HepG2 (cell line): ENCODE measurements around the gene LARP1B. TPM values are rescaled to one million over a fixed set of nuclear protein-coding genes. Genes with fewer than 3 reads are reported as not detected.
"Not testable (repeated sequence)": the region's sequence is repeated elsewhere in the genome, so short reads cannot be mapped to it uniquely, and the experiment has no call there.

Experiments used
- ATAC-seq: fragments of 200-7000 bp; cut with Tn5 transposase; 3 replicates; pipeline ENCODE4 v1.9.1; 2020; ENCODE audit warnings: mild to moderate bottlenecking, moderate library complexity
- BruUV-seq: library from RNA; stranded (reverse); fragments of 400-500 nt; replicated peaks from 2 replicates; lab custom pipeline; 2021; lab: Mats Ljungman, UMichigan
- CTCF ChIA-PET: fragments of 300-600 bp; formaldehyde crosslinking; extraction: SDS; loops from one replicate; lab custom pipeline; 2021; ENCODE audit warnings: low total read pairs, inconsistent platforms, low intra/inter-chr PET ratio; lab: Yijun Ruan, JAX
- POLR2A ChIA-PET: fragments of 350-600 bp; sonication (Branson Sonifier 250); formaldehyde crosslinking; loops from one replicate; lab custom pipeline; 2020; ENCODE audit warnings: antibody characterized with exemption, inconsistent platforms; lab: Yijun Ruan, JAX
- DNase-seq: peaks from one replicate; pipeline ENCODE4 v3.0.0-alpha.2; 2015; ENCODE audit warnings: low spot score
- FAIRE-seq: peaks from 3 replicates; lab custom pipeline; 2011; peaks lifted over from hg19 to GRCh38; lab: Jason Lieb, UNC
- H2AFZ ChIP-seq: one replicate; pipeline ENCODE4 v1.6.1; 2011; ENCODE audit warnings: low read length, inconsistent platforms
- H3K27ac ChIP-seq: fragments of 300-600 bp; 3 replicates; pipeline ENCODE4 v1.8.0; 2011; ENCODE audit warnings: mixed run types, mild to moderate bottlenecking, mixed read lengths, low read length, inconsistent platforms; ENCODE audit not compliant: insufficient read depth; ENCODE audit errors: extremely low read length
- H3K27me3 ChIP-seq, 2 experiments: fragments of 200-600 bp in 1 of 2; 2 replicates in 1 of 2; 3 replicates in 1 of 2; pipeline versions ENCODE4 v1.6.0 to v1.8.0; 2011; ENCODE audit warnings: low read length in 2 of 2, mild to moderate bottlenecking in 2 of 2, moderate library complexity in 2 of 2, inconsistent platforms in 1 of 2; ENCODE audit not compliant: insufficient read depth in 2 of 2, control insufficient read depth in 1 of 2
- H3K36me3 ChIP-seq, 2 experiments: fragments of 200-600 bp in 1 of 2; replicated peaks in 1 of 2; 2 replicates in 1 of 2; 3 replicates in 1 of 2; pipeline versions ENCODE4 v1.5.1 to v1.8.0; 2011; ENCODE audit warnings: low read length in 2 of 2, inconsistent platforms in 1 of 2; ENCODE audit not compliant: insufficient read depth in 2 of 2, control insufficient read depth in 1 of 2
- H3K4me1 ChIP-seq: 2 replicates; pipeline ENCODE4 v1.5.1; 2012; ENCODE audit warnings: low read length, inconsistent platforms; ENCODE audit not compliant: insufficient read depth
- H3K4me2 ChIP-seq: 2 replicates; pipeline ENCODE4 v1.6.0; 2011; ENCODE audit warnings: low read depth, low read length, inconsistent platforms
- H3K4me3 ChIP-seq, 3 experiments: fragments of 200-600 bp in 1 of 3; sonication (generic), shearing (Covaris generic) in 1 of 3; replicated peaks in 1 of 3; 2 replicates each; pipeline ENCODE4 v1.5.1; 2011 to 2016; ENCODE audit warnings: low read length in 3 of 3, inconsistent platforms in 2 of 3, low read depth in 2 of 3, mild to moderate bottlenecking in 2 of 3, control low read depth in 1 of 3, mixed read lengths in 1 of 3; ENCODE audit not compliant: insufficient read depth in 1 of 3
- H3K79me2 ChIP-seq: one replicate; pipeline ENCODE4 v1.6.1; 2011; ENCODE audit warnings: low read length, inconsistent platforms; ENCODE audit not compliant: insufficient read depth
- H3K9ac ChIP-seq: 2 replicates; pipeline ENCODE4 v1.6.0; 2011; ENCODE audit warnings: mild to moderate bottlenecking, low read depth, low read length, inconsistent platforms; ENCODE audit not compliant: insufficient read depth
- H3K9me3 ChIP-seq: 2 replicates; pipeline ENCODE4 v1.5.1; 2012; ENCODE audit warnings: mild to moderate bottlenecking, low read length
- H4K20me1 ChIP-seq: 2 replicates; pipeline ENCODE4 v1.6.0; 2011; ENCODE audit warnings: inconsistent platforms, mild to moderate bottlenecking, low read length, moderate library complexity; ENCODE audit not compliant: insufficient read depth
- MBNL3 ChIP-seq: fragments of 250-450 bp; sonication (Bioruptor Pico); conservative IDR thresholded peaks from 2 replicates; pipeline ENCODE4 v1.8.0; 2022; ENCODE audit warnings: mild to moderate bottlenecking, inconsistent platforms
- SMC3 ChIP-seq: IDR thresholded peaks from 2 replicates; pipeline ENCODE4 v1.6.1; 2011; ENCODE audit warnings: low read length, improper control_type of control experiment
- TERF1 ChIP-seq: sonication (generic); formaldehyde crosslinking; IDR thresholded peaks from 2 replicates; pipeline ENCODE4 v1.8.0; 2022; ENCODE audit warnings: mild to moderate bottlenecking, missing genetic modification reagents, moderate library complexity
- ZNF121 ChIP-seq: sonication (generic); formaldehyde crosslinking; IDR thresholded peaks from 2 replicates; pipeline ENCODE4 v1.5.0; 2020; ENCODE audit warnings: mild to moderate bottlenecking, missing genetic modification reagents
- ZNF253 ChIP-seq: sonication (generic); formaldehyde crosslinking; IDR thresholded peaks from 2 replicates; pipeline ENCODE4 v1.8.0; 2022; ENCODE audit warnings: mild to moderate bottlenecking, missing genetic modification reagents, borderline replicate concordance
- ZNF557 ChIP-seq: sonication (generic); formaldehyde crosslinking; IDR thresholded peaks from 2 replicates; pipeline ENCODE4 v1.4.0; 2020; ENCODE audit warnings: missing genetic modification reagents
- ZNF629 ChIP-seq: sonication (generic); formaldehyde crosslinking; conservative IDR thresholded peaks from 2 replicates; pipeline ENCODE4 v1.5.0; 2020; ENCODE audit warnings: missing genetic modification reagents
- ZNF644 ChIP-seq: IDR thresholded peaks from 2 replicates; pipeline ENCODE4 v1.6.1; 2016; ENCODE audit warnings: low read depth
- ZNF687 ChIP-seq: sonication (generic); formaldehyde crosslinking; IDR thresholded peaks from 2 replicates; pipeline ENCODE4 v1.5.1; 2020; ENCODE audit warnings: mild to moderate bottlenecking, missing genetic modification reagents, moderate library complexity
- ZNF878 ChIP-seq: sonication (generic); formaldehyde crosslinking; IDR thresholded peaks from 2 replicates; pipeline ENCODE4 v1.8.1; 2023; ENCODE audit warnings: mild to moderate bottlenecking, missing genetic modification reagents, moderate library complexity
- WGBS: methylation state at CpG from one replicate; pipeline ENCODE4 v1.1.6; 2017; ENCODE audit warnings: low lambda C conversion rate; 5-methylcytosine and 5-hydroxymethylcytosine counted together
- in situ Hi-C: cut with HindIII; loops from 2 replicates; pipeline ENCODE4 v1.10.0; 2017; ENCODE audit warnings: low pct_unique_long_range_greater_than_20kb; ENCODE audit not compliant: extremely low pct_ligation_motif_present
- intact Hi-C: fragments of 100-400 bp; cut with micrococcal nuclease; formaldehyde crosslinking; loops from one replicate; pipeline ENCODE4 v1.10.0; 2022; ENCODE audit not compliant: unreplicated experiment
- polyA plus RNA-seq, 8 experiments: library from polyadenylated mRNA; depleted of rRNA in 3 of 8; stranded (reverse) in 7 of 8; unstranded in 1 of 8; fragments of >200 nt; fragmentation: Illumina TruSeq in 4 of 8; extraction: Trizol in 4 of 8; gene quantifications; 2 replicates each; pipeline versions ENCODE4 v1.2.1 to v1.2.3, GENCODE V29; 2011 to 2016; ENCODE audit warnings: low read depth in 4 of 8, missing spikeins in 1 of 8, mixed read lengths in 1 of 8; ENCODE audit not compliant: insufficient read depth in 1 of 8
- total RNA-seq, 5 experiments: library from RNA; depleted of rRNA; stranded (reverse); fragments of >200 nt; fragmentation: Illumina TruSeq; extraction: Trizol; gene quantifications; 2 replicates each; pipeline ENCODE4 v1.2.3, GENCODE V29; 2016; ENCODE audit warnings: low read depth in 1 of 5
- TF ChIP-seq, protein P1 (sequence below): sonication (generic); formaldehyde crosslinking; IDR thresholded peaks from 2 replicates; pipeline ENCODE4 v1.5.0; 2020; ENCODE audit warnings: mild to moderate bottlenecking, missing genetic modification reagents, moderate library complexity

Gene LARP1B
- total and polyA plus RNA-seq, 2 of the 13 experiments (the other 11 are each of a cell fraction or from before 2014, with no cell fraction given) = 19.2 to 52.7 TPM

DNA sequence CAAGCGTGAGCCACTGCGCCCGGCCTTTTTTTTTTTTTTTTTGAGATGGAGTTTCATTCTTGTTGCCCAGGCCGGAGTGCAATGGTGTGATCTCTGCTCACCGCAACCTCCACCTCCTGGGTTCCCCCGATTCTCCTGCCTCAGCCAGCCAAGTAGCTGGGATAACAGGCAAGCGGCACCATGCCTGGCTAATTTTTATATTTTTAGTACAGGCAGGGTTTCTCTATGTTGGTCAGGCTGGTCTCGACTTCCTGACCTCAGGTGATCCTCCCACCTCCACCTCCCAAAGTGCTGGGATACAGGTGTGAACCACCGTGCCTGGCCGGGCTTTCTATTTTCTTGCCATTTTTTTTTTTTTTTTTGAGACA, 5.3 kb downstream of the LARP1B start:
- in situ Hi-C loops, H3K4me3 ChIP-seq, CTCF ChIA-PET, H3K36me3 ChIP-seq, H3K27me3 ChIP-seq, DNase-seq, FAIRE-seq, H3K9me3 ChIP-seq, H2AFZ ChIP-seq, ATAC-seq, intact Hi-C loops, BruUV-seq: not testable (repeated sequence)
- Histone ChIP-seq H3K4me1 (peaks cover 40% of the 10 kb centered on the region), H3K9ac (0 out of 2 replicates have a peak overlapping the region, but pooled peaks have one; percentile 22), H3K79me2 (peaks cover 79% of the 10 kb centered on the region), H3K27ac (peak overlapping the region; percentile 67), H3K4me2 (peak overlapping the region; percentile 32; the same call in 1 of the 2 replicates), H4K20me1 (peaks cover 24% of the 10 kb centered on the region)
- POLR2A ChIA-PET = interaction anchor here (0.6 to 1.6 kb wide), 2 partner anchors 22 to 103 kb away, joined by 3 to 4 read pairs; no protein-coding TSS in a partner anchor
- 64% methylated on average over 10 of the region's 10 CpGs for WGBS
- TF ChIP-seq ZNF687 = peak; percentile 3; the same call in 1 of the 2 replicates

GRCh38 chr4:128068918-128069317, 7.8 kb downstream of the LARP1B start:
- H2AFZ ChIP-seq = no peak overlapping the region
- H3K4me1 ChIP-seq = peaks cover 29% of the 10 kb centered on the region
- in situ Hi-C loops = no loop called here
- no peaks in the 10 kb centered on the region for H3K9me3 ChIP-seq
- H3K4me3 ChIP-seq = no peak overlapping the region
- 83% methylated on average over 2 of the region's 3 CpGs for WGBS
- FAIRE-seq (no peak), DNase-seq (peak; percentile 29), ATAC-seq (peak; percentile 75)
- no peak overlapping the region for H3K4me2 ChIP-seq
- no peak overlapping the region for H3K27ac ChIP-seq
- POLR2A ChIA-PET = interaction anchor here (2.4 kb wide), 1 partner anchor 8 kb away, joined by 6 read pairs; the partner anchor contains the start of gene LARP1B
- CTCF ChIA-PET = no interaction called here
- no peaks in the 10 kb centered on the region for H3K27me3 ChIP-seq
- H3K36me3 ChIP-seq = no peaks in the 10 kb centered on the region
- H4K20me1 ChIP-seq = peaks cover 14% of the 10 kb centered on the region; the same call in 1 of the 2 replicates
- TSS peak; percentile 1 for BruUV-seq
- H3K9ac ChIP-seq = no peak overlapping the region
- intact Hi-C loops = no loop called here
- peaks cover 77% of the 10 kb centered on the region for H3K79me2 ChIP-seq
- no peak for TF ChIP-seq ZNF121 (CRISPR knock-in tag)
- TF ChIP-seq MBNL3 (CRISPR knock-in tag) = no peak
- TF ChIP-seq SMC3 = 0 out of 2 replicates have a peak, but pooled peaks have one; percentile 8
- TF ChIP-seq, protein P1, sequence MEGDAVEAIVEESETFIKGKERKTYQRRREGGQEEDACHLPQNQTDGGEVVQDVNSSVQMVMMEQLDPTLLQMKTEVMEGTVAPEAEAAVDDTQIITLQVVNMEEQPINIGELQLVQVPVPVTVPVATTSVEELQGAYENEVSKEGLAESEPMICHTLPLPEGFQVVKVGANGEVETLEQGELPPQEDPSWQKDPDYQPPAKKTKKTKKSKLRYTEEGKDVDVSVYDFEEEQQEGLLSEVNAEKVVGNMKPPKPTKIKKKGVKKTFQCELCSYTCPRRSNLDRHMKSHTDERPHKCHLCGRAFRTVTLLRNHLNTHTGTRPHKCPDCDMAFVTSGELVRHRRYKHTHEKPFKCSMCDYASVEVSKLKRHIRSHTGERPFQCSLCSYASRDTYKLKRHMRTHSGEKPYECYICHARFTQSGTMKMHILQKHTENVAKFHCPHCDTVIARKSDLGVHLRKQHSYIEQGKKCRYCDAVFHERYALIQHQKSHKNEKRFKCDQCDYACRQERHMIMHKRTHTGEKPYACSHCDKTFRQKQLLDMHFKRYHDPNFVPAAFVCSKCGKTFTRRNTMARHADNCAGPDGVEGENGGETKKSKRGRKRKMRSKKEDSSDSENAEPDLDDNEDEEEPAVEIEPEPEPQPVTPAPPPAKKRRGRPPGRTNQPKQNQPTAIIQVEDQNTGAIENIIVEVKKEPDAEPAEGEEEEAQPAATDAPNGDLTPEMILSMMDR (CRISPR knock-in tag) = peak; percentile 67
- TF ChIP-seq ZNF629 (CRISPR knock-in tag) = no peak
- no peak for TF ChIP-seq TERF1 (CRISPR knock-in tag)
- peak; percentile 39; the same call in 1 of the 2 replicates for TF ChIP-seq ZNF644
- TF ChIP-seq ZNF253 (CRISPR knock-in tag) = no peak
- no peak for TF ChIP-seq ZNF878 (CRISPR knock-in tag)
- no peak for TF ChIP-seq ZNF557
